SH-SY5Y (cell line): ENCODE data around the gene PI4KB.

Experiments used
- GATA2 ChIP-seq: IDR thresholded peaks from 2 replicates; pipeline ENCODE4 v1.6.1; 2011; ENCODE audit warnings: mild to moderate bottlenecking, low read depth, low read length
- GATA3 ChIP-seq: IDR thresholded peaks from 2 replicates; pipeline ENCODE4 v1.6.1; 2011; ENCODE audit warnings: low read depth, mild to moderate bottlenecking, low read length, moderate library complexity

Gene PI4KB

GRCh38 chr1:151326619-151327222 is 495 bp downstream of the PI4KB start:
- TF ChIP-seq GATA3 (no peak), GATA2 (no peak)

GRCh38 chr1:151325646-151326429 is 1.4 kb downstream of the PI4KB start:
- no peak for TF ChIP-seq GATA3
- no peak for TF ChIP-seq GATA2

GRCh38 chr1:151325231-151325630 is 2.0 kb downstream of the PI4KB start:
- TF ChIP-seq GATA2 (no peak), GATA3 (no peak)

- no peak for TF ChIP-seq GATA2
- no peak for TF ChIP-seq GATA3
Observed at GRCh38 chr1:151324390-151324930, 2.8 kb downstream of the PI4KB start.

- TF ChIP-seq GATA3 (no peak), GATA2 (no peak)
Observed at GRCh38 chr1:151318975-151319374, 8.2 kb downstream of the PI4KB start.

GRCh38 chr1:151315565-151316235 is 11.5 kb downstream of the PI4KB start:
- TF ChIP-seq GATA2 (no peak), GATA3 (no peak)

- no peak for TF ChIP-seq GATA3
- no peak for TF ChIP-seq GATA2
Observed at GRCh38 chr1:151314137-151314875, 12.9 kb downstream of the PI4KB start.

GRCh38 chr1:151313501-151313900 is 13.7 kb downstream of the PI4KB start:
- TF ChIP-seq GATA2: no peak

GRCh38 chr1:151312826-151313225 is 14.4 kb downstream of the PI4KB start:
- TF ChIP-seq GATA3 (no peak), GATA2 (no peak)

- no peak for TF ChIP-seq GATA2
- no peak for TF ChIP-seq GATA3
Observed at GRCh38 chr1:151312411-151312810, 14.8 kb downstream of the PI4KB start.

- TF ChIP-seq GATA3 (no peak), GATA2 (no peak)
Observed at GRCh38 chr1:151311589-151312331, 15.5 kb downstream of the PI4KB start.

GRCh38 chr1:151311011-151311410 is 16.2 kb downstream of the PI4KB start:
- TF ChIP-seq GATA3 (no peak), GATA2 (no peak)

- TF ChIP-seq GATA2: no peak
- TF ChIP-seq GATA3: no peak
Observed at GRCh38 chr1:151309811-151310323, 17.3 kb downstream of the PI4KB start.
